GM12878 (cell line): Measurements from ENCODE around the gene HTR7. TPM values are rescaled to one million over a fixed set of nuclear protein-coding genes. Genes with fewer than 3 reads are reported as not detected.

ENCODE experiments used
- ATAC-seq: fragments of 200-7000 bp; cut with Tn5 transposase; 3 replicates; pipeline ENCODE4 v1.9.1; 2020; ENCODE audit warnings: mild to moderate bottlenecking, moderate library complexity
- BruUV-seq: library from RNA; stranded (reverse); fragments of 400-500 nt; replicated peaks from 2 replicates; lab custom pipeline; 2021; lab: Mats Ljungman, UMichigan
- CTCF ChIA-PET: fragments of 300-600 bp; sonication (Branson Sonifier 250); formaldehyde crosslinking; extraction: SDS; loops from one replicate; lab custom pipeline; 2021; ENCODE audit warnings: inconsistent platforms; lab: Yijun Ruan, JAX
- POLR2A ChIA-PET: fragments of 350-600 bp; formaldehyde crosslinking; extraction: SDS; loops from one replicate; lab custom pipeline; 2021; ENCODE audit warnings: inconsistent platforms; lab: Charles Lee
- RAD21 ChIA-PET: fragments of 300-600 bp; sonication (Branson Sonifier 250); formaldehyde crosslinking; loops from one replicate; lab custom pipeline; 2023; ENCODE audit warnings: antibody characterized with exemption; ENCODE audit not compliant: unreplicated experiment; lab: Charles Lee
- SMC1A ChIA-PET: fragments of 300-600 bp; sonication (Branson Sonifier 250); formaldehyde crosslinking; loops from one replicate; lab custom pipeline; 2023; ENCODE audit not compliant: unreplicated experiment, uncharacterized antibody; lab: Charles Lee
- DNase-seq: peaks from one replicate; pipeline ENCODE4 v3.0.0-alpha.2; 2011; ENCODE audit warnings: low read depth, low spot score
- FAIRE-seq: peaks from 3 replicates; lab custom pipeline; 2011; peaks lifted over from hg19 to GRCh38; lab: Jason Lieb, UNC
- H2AFZ ChIP-seq: 2 replicates; pipeline ENCODE4 v1.6.0; 2011; ENCODE audit warnings: low read depth, low read length, control low read depth; ENCODE audit not compliant: control insufficient read depth
- H3K27ac ChIP-seq: 2 replicates; pipeline ENCODE4 v1.5.1; 2011; ENCODE audit warnings: control low read depth; ENCODE audit not compliant: control insufficient read depth, insufficient read depth
- H3K27me3 ChIP-seq, 2 experiments: replicated peaks in 1 of 2; 2 replicates each; pipeline versions ENCODE4 v1.6.0 to v1.6.1; 2011; ENCODE audit warnings: low read length in 1 of 2; ENCODE audit not compliant: control insufficient read depth in 2 of 2, insufficient read depth in 2 of 2
- H3K36me3 ChIP-seq, 2 experiments: 2 replicates each; pipeline ENCODE4 v1.5.1; 2011; ENCODE audit warnings: low read length in 1 of 2; ENCODE audit not compliant: control insufficient read depth in 2 of 2, insufficient read depth in 2 of 2
- H3K4me1 ChIP-seq: 2 replicates; pipeline ENCODE4 v1.6.1; 2011; ENCODE audit warnings: mild to moderate bottlenecking, low read length, moderate library complexity, mixed read lengths; ENCODE audit not compliant: control insufficient read depth, insufficient read depth
- H3K4me2 ChIP-seq: 2 replicates; pipeline ENCODE4 v1.6.0; 2011; ENCODE audit warnings: control low read depth; ENCODE audit not compliant: control insufficient read depth, insufficient read depth
- H3K4me3 ChIP-seq: fragments of 200-600 bp; sonication (generic); 2 replicates; pipeline ENCODE4 v1.5.1; 2016
- H3K79me2 ChIP-seq: 2 replicates; pipeline ENCODE4 v1.6.0; 2011; ENCODE audit warnings: low read length; ENCODE audit not compliant: control insufficient read depth, insufficient read depth
- H3K9ac ChIP-seq: 2 replicates; pipeline ENCODE4 v1.8.0; 2011; ENCODE audit warnings: low read length, control low read depth, mixed read lengths; ENCODE audit not compliant: control insufficient read depth, insufficient read depth
- H3K9me3 ChIP-seq: replicated peaks from 3 replicates; pipeline ENCODE4 v1.5.1; 2011; ENCODE audit warnings: mild to moderate bottlenecking, low read length; ENCODE audit not compliant: control insufficient read depth, insufficient read depth
- H4K20me1 ChIP-seq: 2 replicates; pipeline ENCODE4 v1.6.0; 2011; ENCODE audit not compliant: control insufficient read depth, insufficient read depth
- ATF7 ChIP-seq: fragments of 450-650 bp; IDR thresholded peaks from 2 replicates; pipeline ENCODE4 v1.6.1; 2016; ENCODE audit warnings: low read depth, mild to moderate bottlenecking
- DPF2 ChIP-seq: fragments of 450-650 bp; IDR thresholded peaks from 2 replicates; pipeline ENCODE4 v1.6.1; 2017; ENCODE audit warnings: mild to moderate bottlenecking
- ESRRA ChIP-seq: IDR thresholded peaks from 2 replicates; pipeline ENCODE4 v1.6.1; 2012; ENCODE audit warnings: mild to moderate bottlenecking, low read length, improper control_type of control experiment
- GABPA ChIP-seq: IDR thresholded peaks from 2 replicates; pipeline ENCODE4 v1.6.1; 2014; ENCODE audit warnings: antibody characterized with exemption, low read depth, mild to moderate bottlenecking, inconsistent platforms
- HDAC6 ChIP-seq: fragments of 200-600 bp; sonication (generic); IDR thresholded peaks from one replicate; pipeline ENCODE4 v1.8.0; 2017; ENCODE audit warnings: antibody characterized with exemption; ENCODE audit not compliant: unreplicated experiment
- PAX5 ChIP-seq: IDR thresholded peaks from 2 replicates; pipeline ENCODE4 v1.6.1; 2011; ENCODE audit warnings: low read depth, low read length, borderline replicate concordance
- PBX3 ChIP-seq: IDR thresholded peaks from 2 replicates; pipeline ENCODE4 v1.6.1; 2011; ENCODE audit warnings: mild to moderate bottlenecking, low read depth, low read length, moderate library complexity; ENCODE audit not compliant: insufficient replicate concordance
- POLR2AphosphoS2 ChIP-seq: IDR thresholded peaks from 2 replicates; pipeline ENCODE4 v1.6.1; 2011; ENCODE audit warnings: low read depth, mild to moderate bottlenecking, low read length, improper control_type of control experiment, moderate library complexity
- RCOR1 ChIP-seq: conservative IDR thresholded peaks from 2 replicates; pipeline ENCODE4 v1.6.1; 2012; ENCODE audit warnings: low read depth, low read length, improper control_type of control experiment
- SMARCA5 ChIP-seq: fragments of 450-650 bp; IDR thresholded peaks from 2 replicates; pipeline ENCODE4 v1.6.1; 2017; ENCODE audit warnings: mild to moderate bottlenecking
- YY1 ChIP-seq: IDR thresholded peaks from 2 replicates; pipeline ENCODE4 v1.6.1; 2011; ENCODE audit warnings: low read depth, mild to moderate bottlenecking, low read length
- ZBED1 ChIP-seq: IDR thresholded peaks from 2 replicates; pipeline ENCODE4 v1.6.1; 2016; ENCODE audit warnings: borderline replicate concordance
- ZNF207 ChIP-seq: fragments of 450-650 bp; IDR thresholded peaks from 2 replicates; pipeline ENCODE4 v1.6.1; 2014; ENCODE audit warnings: antibody characterized with exemption, mild to moderate bottlenecking, borderline replicate concordance
- WGBS: methylation state at CpG from one replicate; pipeline ENCODE4 v1.1.6; 2016; ENCODE audit warnings: low lambda C conversion rate; ENCODE audit not compliant: insufficient replicate concordance, insufficient coverage; ENCODE audit errors: missing lambda C conversion rate; 5-methylcytosine and 5-hydroxymethylcytosine counted together
- in situ Hi-C: fragments of 300-500 bp; cut with MboI; formaldehyde crosslinking; loops from 9 replicates; pipeline ENCODE4 v1.14.3; 2018; ENCODE audit warnings: mixed read lengths
- intact Hi-C: fragments of 100-400 bp; cut with micrococcal nuclease; formaldehyde crosslinking; loops from one replicate; pipeline ENCODE4 v1.14.2; 2022; ENCODE audit not compliant: unreplicated experiment
- polyA plus RNA-seq, 11 experiments: library from polyadenylated mRNA; depleted of rRNA in 4 of 11; unstranded in 6 of 11; stranded (reverse) in 5 of 11; fragments of >200 nt; fragmentation: Nextera tagmentation in 4 of 11; fragmentation: Illumina TruSeq in 1 of 11; extraction: Ambion mirVana in 4 of 11; extraction: Trizol in 1 of 11; gene quantifications; 1 replicate in 1 of 11; 2 replicates in 10 of 11; pipeline versions ENCODE4 v1.2.1 to v1.2.3, GENCODE V29; 2011 to 2016; ENCODE audit warnings: inconsistent platforms in 2 of 11, missing spikeins in 2 of 11, low read depth in 1 of 11
- total RNA-seq, 4 experiments: library from RNA; depleted of rRNA in 3 of 4; stranded (reverse); fragments of >200 nt in 3 of 4; fragmentation: Illumina TruSeq in 1 of 4; extraction: Trizol in 1 of 4; gene quantifications; 2 replicates each; pipeline versions ENCODE4 v1.2.1 to v1.2.3, GENCODE V29; 2013 to 2021
- TF ChIP-seq, protein P1 (sequence below): fragments of 450-650 bp; IDR thresholded peaks from 2 replicates; pipeline ENCODE4 v1.6.1; 2017; ENCODE audit warnings: mild to moderate bottlenecking, low read depth, inconsistent platforms; ENCODE audit not compliant: poor library complexity, severe bottlenecking
- TF ChIP-seq, protein P2 (sequence below): IDR thresholded peaks from 2 replicates; pipeline ENCODE4 v1.6.1; 2012; ENCODE audit warnings: low read length, inconsistent platforms
- TF ChIP-seq, protein P3 (sequence below): fragments of 450-650 bp; formaldehyde crosslinking; IDR thresholded peaks from 2 replicates; pipeline ENCODE4 v1.4.0; 2020; ENCODE audit warnings: mild to moderate bottlenecking, moderate library complexity

HTR7 gene
- total and polyA plus RNA-seq, 10 of the 15 experiments (the other 5 are each of a cell fraction or from before 2014, with no cell fraction given) = 0.01 to 1.3 (median 0.06) TPM; not detected in 4

GRCh38 chr10:90816466-90816865, 41.4 kb downstream of the HTR7 start (continued):
- TF ChIP-seq, protein P1, sequence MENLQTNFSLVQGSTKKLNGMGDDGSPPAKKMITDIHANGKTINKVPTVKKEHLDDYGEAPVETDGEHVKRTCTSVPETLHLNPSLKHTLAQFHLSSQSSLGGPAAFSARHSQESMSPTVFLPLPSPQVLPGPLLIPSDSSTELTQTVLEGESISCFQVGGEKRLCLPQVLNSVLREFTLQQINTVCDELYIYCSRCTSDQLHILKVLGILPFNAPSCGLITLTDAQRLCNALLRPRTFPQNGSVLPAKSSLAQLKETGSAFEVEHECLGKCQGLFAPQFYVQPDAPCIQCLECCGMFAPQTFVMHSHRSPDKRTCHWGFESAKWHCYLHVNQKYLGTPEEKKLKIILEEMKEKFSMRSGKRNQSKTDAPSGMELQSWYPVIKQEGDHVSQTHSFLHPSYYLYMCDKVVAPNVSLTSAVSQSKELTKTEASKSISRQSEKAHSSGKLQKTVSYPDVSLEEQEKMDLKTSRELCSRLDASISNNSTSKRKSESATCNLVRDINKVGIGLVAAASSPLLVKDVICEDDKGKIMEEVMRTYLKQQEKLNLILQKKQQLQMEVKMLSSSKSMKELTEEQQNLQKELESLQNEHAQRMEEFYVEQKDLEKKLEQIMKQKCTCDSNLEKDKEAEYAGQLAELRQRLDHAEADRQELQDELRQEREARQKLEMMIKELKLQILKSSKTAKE = no peak
- no peak for TF ChIP-seq RCOR1
- TF ChIP-seq GABPA = no peak
- TF ChIP-seq POLR2AphosphoS2 = no peak
- TF ChIP-seq ESRRA = no peak
- TF ChIP-seq ZBED1 = no peak

- H3K4me1 ChIP-seq = no peaks in the 10 kb centered on the region
- RAD21 ChIA-PET = no interaction called here
- no peak overlapping the region for H3K27ac ChIP-seq
- H4K20me1 ChIP-seq = no peaks in the 10 kb centered on the region
- H3K9me3 ChIP-seq = no peaks in the 10 kb centered on the region
- intact Hi-C loops (no loop called here), in situ Hi-C loops (no loop called here)
- no peaks in the 10 kb centered on the region for H3K79me2 ChIP-seq
- no peaks in the 10 kb centered on the region for H3K27me3 ChIP-seq
- SMC1A ChIA-PET = no interaction called here
- WGBS = 64% methylated on average over 7 of the region's 7 CpGs
- BruUV-seq = no TSS peak
- no peak for DNase-seq
- ATAC-seq = no peak
- no peak overlapping the region for H2AFZ ChIP-seq
- H3K36me3 ChIP-seq = no peaks in the 10 kb centered on the region
- CTCF ChIA-PET = no interaction called here
- FAIRE-seq = no peak
- no peak overlapping the region for H3K4me3 ChIP-seq
- H3K4me2 ChIP-seq = no peak overlapping the region
- POLR2A ChIA-PET = no interaction called here
- no peak overlapping the region for H3K9ac ChIP-seq
- TF ChIP-seq DPF2 (no peak), ATF7 (no peak), SMARCA5 (no peak), PAX5 (no peak), YY1 (no peak), PBX3 (no peak), ZNF207 (no peak), HDAC6 (no peak)
- TF ChIP-seq, protein P2, sequence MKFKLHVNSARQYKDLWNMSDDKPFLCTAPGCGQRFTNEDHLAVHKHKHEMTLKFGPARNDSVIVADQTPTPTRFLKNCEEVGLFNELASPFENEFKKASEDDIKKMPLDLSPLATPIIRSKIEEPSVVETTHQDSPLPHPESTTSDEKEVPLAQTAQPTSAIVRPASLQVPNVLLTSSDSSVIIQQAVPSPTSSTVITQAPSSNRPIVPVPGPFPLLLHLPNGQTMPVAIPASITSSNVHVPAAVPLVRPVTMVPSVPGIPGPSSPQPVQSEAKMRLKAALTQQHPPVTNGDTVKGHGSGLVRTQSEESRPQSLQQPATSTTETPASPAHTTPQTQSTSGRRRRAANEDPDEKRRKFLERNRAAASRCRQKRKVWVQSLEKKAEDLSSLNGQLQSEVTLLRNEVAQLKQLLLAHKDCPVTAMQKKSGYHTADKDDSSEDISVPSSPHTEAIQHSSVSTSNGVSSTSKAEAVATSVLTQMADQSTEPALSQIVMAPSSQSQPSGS = no peak
- TF ChIP-seq, protein P3, sequence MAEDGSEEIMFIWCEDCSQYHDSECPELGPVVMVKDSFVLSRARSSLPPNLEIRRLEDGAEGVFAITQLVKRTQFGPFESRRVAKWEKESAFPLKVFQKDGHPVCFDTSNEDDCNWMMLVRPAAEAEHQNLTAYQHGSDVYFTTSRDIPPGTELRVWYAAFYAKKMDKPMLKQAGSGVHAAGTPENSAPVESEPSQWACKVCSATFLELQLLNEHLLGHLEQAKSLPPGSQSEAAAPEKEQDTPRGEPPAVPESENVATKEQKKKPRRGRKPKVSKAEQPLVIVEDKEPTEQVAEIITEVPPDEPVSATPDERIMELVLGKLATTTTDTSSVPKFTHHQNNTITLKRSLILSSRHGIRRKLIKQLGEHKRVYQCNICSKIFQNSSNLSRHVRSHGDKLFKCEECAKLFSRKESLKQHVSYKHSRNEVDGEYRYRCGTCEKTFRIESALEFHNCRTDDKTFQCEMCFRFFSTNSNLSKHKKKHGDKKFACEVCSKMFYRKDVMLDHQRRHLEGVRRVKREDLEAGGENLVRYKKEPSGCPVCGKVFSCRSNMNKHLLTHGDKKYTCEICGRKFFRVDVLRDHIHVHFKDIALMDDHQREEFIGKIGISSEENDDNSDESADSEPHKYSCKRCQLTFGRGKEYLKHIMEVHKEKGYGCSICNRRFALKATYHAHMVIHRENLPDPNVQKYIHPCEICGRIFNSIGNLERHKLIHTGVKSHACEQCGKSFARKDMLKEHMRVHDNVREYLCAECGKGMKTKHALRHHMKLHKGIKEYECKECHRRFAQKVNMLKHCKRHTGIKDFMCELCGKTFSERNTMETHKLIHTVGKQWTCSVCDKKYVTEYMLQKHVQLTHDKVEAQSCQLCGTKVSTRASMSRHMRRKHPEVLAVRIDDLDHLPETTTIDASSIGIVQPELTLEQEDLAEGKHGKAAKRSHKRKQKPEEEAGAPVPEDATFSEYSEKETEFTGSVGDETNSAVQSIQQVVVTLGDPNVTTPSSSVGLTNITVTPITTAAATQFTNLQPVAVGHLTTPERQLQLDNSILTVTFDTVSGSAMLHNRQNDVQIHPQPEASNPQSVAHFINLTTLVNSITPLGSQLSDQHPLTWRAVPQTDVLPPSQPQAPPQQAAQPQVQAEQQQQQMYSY = no peak
Observed at GRCh38 chr10:90813594-90814365, 44.1 kb downstream of the HTR7 start.
